AG20443 (cell line): Measurements from ENCODE around the gene OLFML2B.

Source experiments
- DNase-seq: peaks from one replicate; pipeline ENCODE4 v3.0.0; 2012; ENCODE audit warnings: low spot score, mixed read lengths

OLFML2B gene

DNA sequence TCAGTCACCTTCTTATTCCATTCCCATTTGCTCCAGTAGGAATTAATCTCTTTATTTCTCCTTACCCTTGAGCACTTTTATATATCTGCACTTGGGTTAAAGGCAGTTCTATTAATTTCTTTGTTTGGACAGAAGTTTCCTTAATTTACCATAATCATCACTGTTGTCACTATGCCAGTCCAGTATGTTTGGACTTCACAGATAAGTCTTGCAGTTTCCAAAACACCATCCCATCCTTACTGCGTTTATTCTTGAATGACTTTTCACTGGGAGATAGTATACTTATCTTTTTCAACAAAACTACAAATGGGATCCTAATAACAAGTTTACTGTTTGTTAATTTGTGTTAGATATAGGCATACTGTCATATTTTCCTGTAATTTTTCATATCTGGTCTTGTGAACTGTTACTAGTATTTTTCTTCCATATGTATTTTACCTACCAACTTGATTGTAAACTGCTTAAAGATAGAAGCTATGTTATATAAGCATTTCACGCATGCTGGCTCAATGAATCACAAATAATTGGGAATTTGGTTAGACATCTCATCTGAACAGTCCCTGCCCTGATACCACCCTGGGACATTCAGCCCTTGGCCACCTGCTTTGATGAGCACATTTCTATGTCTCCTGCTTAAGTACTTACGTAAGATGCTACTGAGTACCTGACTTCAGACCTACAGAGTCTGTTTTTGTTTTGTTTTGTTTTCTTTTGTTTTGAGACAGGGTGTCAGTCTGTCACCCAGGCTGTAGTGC is 78.2 kb downstream of the OLFML2B start:
- no peak for DNase-seq

GRCh38 chr1:161944381-161944780 is 79.3 kb downstream of the OLFML2B start:
- no peak for DNase-seq

GRCh38 chr1:161943737-161944136 is 79.9 kb downstream of the OLFML2B start:
- no peak for DNase-seq

DNA sequence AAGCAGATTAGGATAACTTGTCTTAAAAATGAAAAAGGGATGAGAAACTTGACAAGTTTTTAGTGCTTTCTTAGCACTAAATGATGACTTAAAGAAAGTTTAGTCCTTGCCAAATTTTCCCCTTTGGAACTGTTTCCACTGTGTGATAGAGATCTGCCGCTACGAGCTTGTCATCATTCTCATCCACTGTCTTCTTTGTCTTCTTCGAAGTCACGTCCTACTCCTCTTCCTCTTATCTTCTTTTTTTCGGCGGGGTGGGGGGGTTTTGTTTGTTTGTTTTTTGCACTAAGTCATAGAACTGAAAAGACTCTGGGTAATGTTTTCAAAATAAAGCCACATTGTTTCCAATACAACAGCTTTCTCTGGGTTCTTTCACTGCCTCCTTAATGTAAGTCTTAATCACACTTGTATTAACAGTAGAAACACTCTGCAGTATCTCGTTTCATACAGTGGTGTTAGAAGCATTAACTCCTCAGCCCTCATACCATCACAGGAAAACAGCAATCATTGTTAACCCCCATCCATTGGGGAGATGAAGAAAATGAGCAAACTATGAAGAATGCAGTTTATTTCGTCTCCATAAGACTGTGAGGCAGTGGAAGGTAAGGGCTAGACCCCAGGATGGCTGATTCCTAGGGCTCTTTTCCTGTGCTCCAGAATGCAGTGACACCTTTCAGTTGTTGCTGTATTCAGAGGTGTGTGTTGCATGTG is 81.8 kb downstream of the OLFML2B start:
- DNase-seq, result no peak

DNA sequence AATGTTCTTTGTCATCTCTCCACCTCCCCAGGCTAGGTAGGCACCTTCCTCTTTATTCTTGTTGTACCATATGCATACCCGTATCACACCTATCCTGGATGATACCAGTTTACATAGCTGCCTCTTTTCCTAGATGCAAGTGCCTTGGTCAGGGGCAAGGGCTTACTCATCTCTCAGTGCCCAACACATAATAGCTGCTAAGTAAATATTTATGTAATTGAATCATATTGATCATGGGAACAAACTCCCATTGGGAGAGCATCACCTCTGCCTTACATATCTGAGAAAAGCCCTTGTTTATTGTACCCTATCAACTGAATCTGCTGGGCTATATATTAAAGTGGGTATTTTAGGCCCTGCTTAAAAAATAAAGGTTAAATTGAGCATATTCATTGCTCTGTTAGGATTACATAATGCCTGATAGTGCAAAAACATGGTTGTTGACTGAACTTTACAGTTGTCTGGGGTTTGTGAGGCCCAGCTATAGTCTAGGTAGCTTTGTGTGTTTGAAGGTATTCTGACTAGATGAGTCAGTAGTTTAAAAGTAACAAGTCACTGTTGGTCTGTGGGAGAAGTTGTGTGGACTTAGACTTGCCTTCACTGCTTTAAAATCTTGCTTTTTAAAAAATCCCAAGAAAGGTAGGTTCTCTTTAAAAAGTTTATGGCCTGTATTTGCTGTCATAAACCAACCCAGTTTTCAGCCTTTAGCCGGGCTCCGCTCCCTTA is 82.6 kb downstream of the OLFML2B start:
- no peak for DNase-seq

- DNase-seq, result no peak
Observed at GRCh38 chr1:161936786-161937185, 86.9 kb downstream of the OLFML2B start.

DNA sequence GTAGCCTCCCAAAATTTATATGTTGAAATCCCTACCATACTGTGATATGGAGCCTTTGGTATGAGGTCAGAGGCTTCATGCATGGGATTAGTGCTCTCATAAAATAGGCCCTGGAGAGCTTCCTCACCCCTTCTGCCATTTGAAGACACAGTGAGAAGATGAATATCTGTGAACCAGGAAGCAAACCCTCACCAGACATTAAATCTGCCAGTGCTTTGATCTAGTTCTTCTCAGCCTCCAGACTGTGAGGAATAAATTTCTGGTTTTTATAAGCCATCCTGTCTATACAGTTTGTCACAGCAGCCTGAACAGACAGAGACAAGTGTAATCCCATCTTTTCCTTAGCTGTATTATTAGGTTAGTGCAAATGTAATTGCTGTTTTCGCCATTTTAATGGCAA is 88.4 kb downstream of the OLFML2B start:
- no peak for DNase-seq

DNA sequence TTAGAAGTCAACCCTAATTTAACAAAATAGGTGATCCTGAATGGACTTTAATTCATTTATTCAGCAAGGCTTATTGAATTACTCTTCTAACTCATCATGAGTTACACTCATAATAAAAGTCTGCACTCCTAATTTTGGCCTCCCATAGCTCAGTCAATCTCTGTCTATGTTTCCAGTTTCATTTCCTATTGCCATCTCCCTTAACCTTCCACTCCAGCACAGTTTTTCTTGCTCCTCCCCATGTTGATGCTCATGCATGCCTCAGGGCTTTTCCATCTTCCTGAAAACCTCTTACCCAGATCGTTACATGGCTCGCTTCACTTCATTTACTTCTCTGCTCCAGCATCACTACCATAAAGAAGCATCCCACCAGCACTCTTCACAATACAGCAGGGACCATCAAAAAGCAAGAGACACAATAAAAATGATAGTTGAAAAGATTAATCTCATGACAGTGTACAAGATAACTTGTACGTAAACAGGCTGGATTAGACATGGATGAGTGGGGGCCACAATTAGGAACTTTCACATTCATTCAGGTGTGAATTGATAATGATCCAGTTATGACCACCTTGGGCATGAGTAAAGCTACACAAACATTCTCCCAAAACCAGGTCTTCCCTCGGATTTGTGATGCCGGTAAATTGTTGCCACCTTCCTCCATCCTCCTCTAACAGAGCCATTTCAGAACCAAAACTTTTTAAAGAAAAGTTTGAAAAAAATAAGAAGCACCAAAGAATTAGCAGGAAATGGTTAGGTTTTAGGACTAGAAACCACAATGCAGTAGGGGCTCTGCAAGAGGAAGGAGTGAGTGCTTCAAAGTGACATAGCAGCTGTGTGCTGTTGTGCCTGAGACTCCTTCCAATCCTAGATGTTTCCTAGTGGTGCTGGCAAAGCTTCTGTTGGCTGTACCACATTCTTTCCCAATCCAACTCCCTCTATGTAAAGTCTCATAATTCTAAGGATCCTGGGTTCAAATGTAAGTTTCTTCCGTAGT is 89.8 kb downstream of the OLFML2B start:
- no peak for DNase-seq
